Ovary (tissue), 9 donors: Measurements from ENCODE around the gene UBE2I. TPM values are rescaled to one million over a fixed set of nuclear protein-coding genes. Genes with fewer than 3 reads are reported as not detected.

ENCODE experiments used
- DNase-seq, 5 donors: peaks; one replicate each; pipeline ENCODE4 v3.0.0-alpha.2; 2019 to 2020
- H3K27ac ChIP-seq, 2 donors: fragments of 200-600 bp; one replicate each; pipeline versions ENCODE4 v1.5.1 to v1.8.0; 2019 to 2022
- H3K27me3 ChIP-seq: fragments of 200-600 bp; one replicate; pipeline ENCODE4 v1.8.0; 2022
- H3K36me3 ChIP-seq: fragments of 200-600 bp; sonication (generic); one replicate; pipeline ENCODE4 v1.5.1; 2019
- H3K4me1 ChIP-seq: one replicate; pipeline ENCODE4 v1.8.1; 2013; ENCODE audit warnings: mild to moderate bottlenecking, moderate library complexity; ENCODE audit not compliant: insufficient read depth
- H3K4me3 ChIP-seq: fragments of 200-600 bp; sonication (generic); one replicate; pipeline ENCODE4 v1.5.1; 2017
- H3K9me3 ChIP-seq, 2 donors: fragments of 200-600 bp in 1 of 2; sonication (generic) in 1 of 2; one replicate each; pipeline versions ENCODE4 v1.5.1 to v1.8.1; 2013 to 2019; ENCODE audit warnings: mild to moderate bottlenecking in 1 of 2, moderate library complexity in 1 of 2
- EP300 ChIP-seq: sonication (generic); formaldehyde crosslinking; IDR thresholded peaks from one replicate; pipeline ENCODE4 v1.6.1; 2017; ENCODE audit warnings: antibody characterized with exemption
- POLR2A ChIP-seq: fragments of 450-650 bp; IDR thresholded peaks from one replicate; pipeline ENCODE4 v1.6.1; 2017; ENCODE audit warnings: antibody characterized with exemption, mild to moderate bottlenecking, moderate library complexity
- WGBS, 3 donors: extraction: QIAGEN DNeasy Blood & Tissue Kit in 1 of 3; methylation state at CpG; one replicate each; pipeline versions ENCODE4 v1.1.5 to v1.1.7; 2013 to 2017; 5-methylcytosine and 5-hydroxymethylcytosine counted together
- intact Hi-C, 4 donors: fragments of 100-400 bp; cut with DNase I; formaldehyde crosslinking; loops; one replicate each; pipeline versions ENCODE4 v1.11.0 to v1.15.1; 2022 to 2023
- polyA plus RNA-seq, 2 donors: library from polyadenylated mRNA; stranded (reverse); fragments of 200-250 nt in 1 of 2; fragments of 350-450 nt in 1 of 2; fragmentation: Illumina TruSeq in 1 of 2; extraction: RNeasy Lipid Tissue Mini Kit (QIAGEN cat#74804) in 1 of 2; gene quantifications; one replicate each; pipeline ENCODE4 v1.2.3, GENCODE V29; 2013 to 2014
- total RNA-seq, 7 donors: library from RNA; depleted of rRNA in 2 of 7; stranded (reverse); fragments of >200 nt in 2 of 7; fragmentation: NEBNext Ultra II Directional in 3 of 7; extraction: Animal tissue kit (Norgen Biotek cat#: 25700) in 3 of 7; gene quantifications; one replicate each; pipeline versions ENCODE4 v1.1.0 to v1.2.4, GENCODE V29; 2016 to 2023
- TF ChIP-seq, protein P1 (sequence below), 3 donors: fragments of 450-650 bp in 2 of 3; fragments of 200-600 bp in 1 of 3; IDR thresholded peaks; one replicate each; pipeline versions ENCODE4 v1.5.1 to v1.8.0; 2016 to 2022; ENCODE audit warnings: antibody characterized with exemption in 3 of 3, mild to moderate bottlenecking in 1 of 3
- donor health status: DM: no; HTN: no; CAD: no; lungs with moderate emphysema.
- donor health status: DM: no; HTN: no; CAD: no.
- donor health status: Bipolar disorder and iron deficiency.
- donor health status: DM: yes; HTN: yes; CAD: no.
- donor health status: DM: no; HTN: no; CAD: no.
- donor health status: DM: yes; HTN: yes; CAD: no.

The UBE2I gene
- total and polyA plus RNA-seq, 9 donors = 63.9 to 258 (median 145) TPM

DNA sequence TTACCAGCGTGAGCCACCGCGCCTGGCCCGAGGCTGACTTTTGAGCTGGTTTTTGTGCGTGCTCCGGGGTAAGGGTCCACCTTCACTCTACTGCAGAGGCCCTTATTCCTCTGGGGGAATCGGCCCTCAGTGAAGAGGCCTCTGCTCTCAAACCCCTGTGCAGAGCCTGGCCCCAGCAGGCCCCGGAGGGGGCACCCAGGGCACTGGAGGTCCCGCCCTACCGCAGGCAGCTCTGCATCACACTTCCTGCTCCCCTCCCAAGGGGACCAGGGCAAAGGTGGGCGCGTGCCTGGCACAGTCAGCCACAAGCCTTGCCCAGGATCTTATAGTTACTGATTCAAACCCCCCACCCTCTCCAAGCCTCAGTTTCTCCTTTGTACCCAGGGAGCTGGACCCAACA lies 3.6 kb upstream of the UBE2I start:
- 68 to 74% (median 74%) methylated on average over 12 of the region's 12 CpGs for WGBS, 3 donors
- Histone ChIP-seq H3K27me3 (peaks cover 4% of the 10 kb centered on the region), H3K4me3 (no peak overlapping the region), H3K9me3 (no peaks in the 10 kb centered on the region), H3K36me3 (no peaks in the 10 kb centered on the region), H3K4me1 (peaks cover 3% of the 10 kb centered on the region), H3K27ac (no peak overlapping the region)
- intact Hi-C loops = no loop called here
- no peak for TF ChIP-seq POLR2A
- TF ChIP-seq, protein P1, sequence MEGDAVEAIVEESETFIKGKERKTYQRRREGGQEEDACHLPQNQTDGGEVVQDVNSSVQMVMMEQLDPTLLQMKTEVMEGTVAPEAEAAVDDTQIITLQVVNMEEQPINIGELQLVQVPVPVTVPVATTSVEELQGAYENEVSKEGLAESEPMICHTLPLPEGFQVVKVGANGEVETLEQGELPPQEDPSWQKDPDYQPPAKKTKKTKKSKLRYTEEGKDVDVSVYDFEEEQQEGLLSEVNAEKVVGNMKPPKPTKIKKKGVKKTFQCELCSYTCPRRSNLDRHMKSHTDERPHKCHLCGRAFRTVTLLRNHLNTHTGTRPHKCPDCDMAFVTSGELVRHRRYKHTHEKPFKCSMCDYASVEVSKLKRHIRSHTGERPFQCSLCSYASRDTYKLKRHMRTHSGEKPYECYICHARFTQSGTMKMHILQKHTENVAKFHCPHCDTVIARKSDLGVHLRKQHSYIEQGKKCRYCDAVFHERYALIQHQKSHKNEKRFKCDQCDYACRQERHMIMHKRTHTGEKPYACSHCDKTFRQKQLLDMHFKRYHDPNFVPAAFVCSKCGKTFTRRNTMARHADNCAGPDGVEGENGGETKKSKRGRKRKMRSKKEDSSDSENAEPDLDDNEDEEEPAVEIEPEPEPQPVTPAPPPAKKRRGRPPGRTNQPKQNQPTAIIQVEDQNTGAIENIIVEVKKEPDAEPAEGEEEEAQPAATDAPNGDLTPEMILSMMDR (IDR thresholded peaks at IDR 0.05) = no peak
- TF ChIP-seq EP300 = no peak
- DNase-seq = no peak

DNA sequence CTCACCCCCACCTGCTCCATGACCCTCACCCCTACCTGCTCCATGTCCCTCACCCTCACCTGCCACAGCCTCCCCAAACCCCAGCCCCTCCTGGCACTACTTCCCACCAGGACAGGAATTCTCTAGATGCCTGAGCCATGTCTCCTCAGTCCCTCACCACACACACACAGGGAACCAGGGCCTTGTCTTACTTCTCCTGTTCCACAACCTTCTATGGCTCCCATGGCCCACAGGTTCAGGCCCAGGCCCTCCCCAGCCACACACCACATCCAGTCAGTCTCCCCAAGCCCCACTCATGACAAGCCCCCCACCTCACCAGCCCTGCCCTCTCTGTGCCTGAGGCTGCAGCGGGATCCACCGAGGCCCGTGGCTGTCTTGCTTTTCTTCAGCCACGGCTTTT lies 3.1 kb upstream of the UBE2I start:
- H3K4me1 ChIP-seq = peaks cover 6% of the 10 kb centered on the region
- TF ChIP-seq, protein P1 (IDR thresholded peaks at IDR 0.05) = no peak
- TF ChIP-seq EP300 = no peak
- TF ChIP-seq POLR2A = no peak
- H3K27me3 ChIP-seq = no peaks in the 10 kb centered on the region
- no peaks in the 10 kb centered on the region for H3K36me3 ChIP-seq
- no peak for DNase-seq
- no peak overlapping the region for H3K4me3 ChIP-seq
- intact Hi-C loops = no loop called here
- no peaks in the 10 kb centered on the region for H3K9me3 ChIP-seq
- WGBS, 3 donors = 59 to 70% (median 65%) methylated on average over 4 of the region's 4 CpGs
- H3K27ac ChIP-seq = no peak overlapping the region

DNA sequence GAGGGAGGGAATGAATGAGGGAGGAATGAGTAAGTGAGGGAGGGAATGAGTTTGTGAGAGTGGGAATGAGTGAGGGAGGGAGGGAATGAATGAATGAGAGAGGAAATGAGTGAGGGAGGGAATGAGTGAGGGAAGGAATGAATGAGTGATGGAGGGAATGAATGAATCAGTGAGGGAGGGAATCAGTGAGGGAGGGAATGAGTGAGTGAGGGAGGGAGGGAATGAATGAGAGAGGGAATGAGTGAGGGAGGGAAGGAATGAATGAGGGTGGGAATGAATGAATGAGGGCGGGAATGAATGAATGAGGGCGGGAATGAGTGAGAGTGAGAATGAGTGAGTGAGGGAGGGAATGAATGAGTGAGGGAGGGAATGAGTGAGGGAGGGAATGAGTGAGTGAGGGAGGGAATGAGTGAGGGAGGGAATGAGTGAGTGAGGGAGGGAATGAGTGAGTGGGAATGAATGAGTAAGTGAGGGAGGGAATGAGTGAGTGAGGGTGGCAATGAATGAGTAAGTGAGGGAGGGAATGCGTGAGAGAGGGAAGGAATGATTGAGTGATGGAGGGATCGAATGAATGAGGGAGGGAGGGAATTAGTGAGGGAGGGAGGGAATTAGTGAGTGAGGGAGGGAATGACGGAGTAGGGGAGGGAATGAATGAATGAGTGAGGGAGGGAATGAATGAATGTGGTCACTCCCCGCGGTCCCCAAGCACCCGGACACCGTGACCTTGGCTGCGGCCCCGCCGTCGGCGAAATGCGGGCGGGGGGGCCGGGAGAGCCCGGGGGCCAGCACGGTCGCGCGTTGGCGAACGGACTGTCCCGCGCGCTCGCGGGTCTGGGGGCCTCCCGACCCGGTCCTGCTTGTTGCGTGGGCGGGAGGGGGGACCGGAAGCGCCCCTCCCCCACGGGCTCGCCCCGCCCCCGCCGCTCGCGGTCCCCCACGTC lies 1.1 kb upstream of the UBE2I start:
- Histone ChIP-seq H3K27ac (peak overlapping the region; percentile 93 to 98), H3K4me1 (peaks cover 21% of the 10 kb centered on the region), H3K4me3 (peak overlapping the region; percentile 76), H3K9me3 (no peaks in the 10 kb centered on the region), H3K36me3 (no peaks in the 10 kb centered on the region), H3K27me3 (no peaks in the 10 kb centered on the region)
- TF ChIP-seq POLR2A (no peak), EP300 (no peak)
- TF ChIP-seq, protein P1 (IDR thresholded peaks at IDR 0.05) = no peak
- DNase-seq = no peak
- 4 to 5% (median 4%) methylated on average over 38 to 42 of the region's 43 CpGs for WGBS, 3 donors
- intact Hi-C loops = no loop called here

DNA sequence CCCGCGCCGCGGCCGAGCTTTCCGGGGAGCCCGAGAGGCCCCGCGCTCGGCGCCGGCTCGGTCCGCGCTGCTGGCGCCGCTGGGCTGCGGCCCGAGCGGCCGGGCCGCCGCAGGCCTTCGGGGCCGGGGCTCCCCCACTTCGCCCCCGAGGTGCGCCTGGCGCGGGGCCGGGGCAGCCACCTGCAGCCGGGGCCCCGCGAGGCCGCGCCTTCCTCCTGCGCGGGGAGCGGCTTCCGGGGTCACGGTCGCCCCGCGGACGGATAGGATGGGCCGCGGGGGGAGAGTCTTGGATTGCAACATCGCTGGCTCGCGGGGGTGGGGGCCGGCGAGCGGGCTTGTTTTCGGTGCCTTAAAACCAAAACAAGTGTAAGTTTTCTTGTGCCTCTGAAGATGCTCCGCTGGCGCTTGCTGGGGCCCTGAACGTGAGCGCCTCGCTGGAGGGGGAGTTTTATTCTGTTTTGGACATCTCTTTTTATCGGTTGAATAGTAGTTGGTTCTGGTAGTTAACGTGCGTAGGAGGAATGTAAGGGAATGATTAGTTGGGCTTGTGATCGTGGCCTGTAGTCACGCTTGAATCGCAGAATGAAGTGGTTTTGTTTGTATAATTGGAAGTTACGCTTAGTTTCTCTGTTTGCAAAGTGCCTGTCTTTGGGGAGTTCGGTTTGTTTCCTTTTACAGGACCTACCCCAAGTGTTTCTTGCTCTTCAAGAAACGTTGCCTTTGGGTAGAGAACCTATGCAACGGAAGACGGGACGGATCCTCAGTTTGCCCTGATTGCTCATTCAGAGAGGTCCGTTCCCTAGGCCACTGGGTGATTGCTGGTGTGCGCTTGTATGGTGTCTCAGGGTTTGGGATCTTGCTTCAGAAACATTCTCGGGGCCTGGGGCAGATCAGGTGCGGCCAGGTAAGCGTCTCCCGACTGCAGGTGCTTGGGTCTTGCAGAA lies 724 bp downstream of the UBE2I start:
- Histone ChIP-seq H3K27ac (peak overlapping the region; percentile 7 to 98), H3K9me3 (no peaks in the 10 kb centered on the region), H3K27me3 (no peaks in the 10 kb centered on the region), H3K4me1 (peaks cover 27% of the 10 kb centered on the region), H3K4me3 (peak overlapping the region; percentile 76), H3K36me3 (no peaks in the 10 kb centered on the region)
- DNase-seq = peak; percentile 82 to 89 (median 83)
- TF ChIP-seq EP300 (no peak), POLR2A (no peak)
- TF ChIP-seq, protein P1 (IDR thresholded peaks at IDR 0.05) = no peak
- intact Hi-C loops = loop anchor here in 1 of 4 donors (2.0 kb wide), 1 partner anchor 43 kb away; no protein-coding TSS in a partner anchor
- 1% methylated on average over 62 to 77 of the region's 77 CpGs for WGBS, 3 donors
